IgD-negative memory B cell (primary cell): ENCODE results near the gene QRICH2. TPM values are rescaled to one million over a fixed set of nuclear protein-coding genes. Genes with fewer than 3 reads are reported as not detected.

Source experiments
- polyA plus RNA-seq: library from polyadenylated mRNA; unstranded; fragments of 300-500 nt; fragmentation: Illumina TruSeq; gene quantifications from one replicate; pipeline ENCODE4 v1.2.3, GENCODE V29; 2021

Gene QRICH2
- polyA plus RNA-seq, 1 donor from 2014 or later, result 0.14 TPM

Other genes with a start within 250 kb of the QRICH2 start
- 58.7 TPM for gene SRP68, start 235.8 kb downstream of the QRICH2 start, polyA plus RNA-seq
- 0.21 TPM for gene GALR2, start 233.5 kb downstream of the QRICH2 start, polyA plus RNA-seq
- 1.6 TPM for gene ZACN, start 229.1 kb downstream of the QRICH2 start, polyA plus RNA-seq
- gene EXOC7, start 204.5 kb downstream of the QRICH2 start, polyA plus RNA-seq, result 52.7 TPM
- gene FOXJ1, start 167.0 kb downstream of the QRICH2 start, polyA plus RNA-seq, result not detected
- 0.43 TPM for gene RNF157, start 67.8 kb downstream of the QRICH2 start, polyA plus RNA-seq
- 4.3 TPM for gene UBALD2, start 42.9 kb downstream of the QRICH2 start, polyA plus RNA-seq
- 62.0 TPM for gene PRPSAP1, start 45.6 kb upstream of the QRICH2 start, polyA plus RNA-seq
- not detected for gene SPHK1, start 76.3 kb upstream of the QRICH2 start, polyA plus RNA-seq
- 13.8 TPM for gene UBE2O, start 144.9 kb upstream of the QRICH2 start, polyA plus RNA-seq
- 1.1 TPM for gene AANAT, start 159.3 kb upstream of the QRICH2 start, polyA plus RNA-seq
- gene RHBDF2, start 193.1 kb upstream of the QRICH2 start, polyA plus RNA-seq, result 160 TPM
- 2.1 TPM for gene CYGB, start 229.4 kb upstream of the QRICH2 start, polyA plus RNA-seq
- gene PRCD, start 231.8 kb upstream of the QRICH2 start, polyA plus RNA-seq, result 24.4 TPM